ENCODE results near the gene DPRX. TPM values are rescaled to one million over a fixed set of nuclear protein-coding genes. Genes with fewer than 3 reads are reported as not detected.

The DPRX gene
- total RNA-seq (2021; ENCODE audit: unreplicated experiment) (not detected), Bru-seq, nascent RNA (not detected), BruChase-seq, experiment 1, labeled RNA remaining after a 2-hour chase (percentile 11 among the genes with signal in this experiment), BruChase-seq, experiment 2, labeled RNA remaining after a 6-hour chase (not detected)
- not detected for polyA plus RNA-seq (2012; ENCODE audit: insufficient read length)
- long read RNA-seq = 0 reads

GRCh38 chr19:53631949-53632407 is at the start of gene DPRX:
DPRX (plus strand) TSS chr19:53631999; CDS start chr19:53632107, 108 bp downstream.
- H3K9me3 ChIP-seq (ENCODE audit: control insufficient read depth, insufficient read depth, low read depth, low read length) = no peaks in the 10 kb centered on the region
- no peaks in the 10 kb centered on the region for H3K4me1 ChIP-seq (ENCODE audit: control insufficient read depth, insufficient read depth, low read length)
- ChIA-PET POLR2A (no interaction called here), CTCF (no interaction called here)
- DNase-seq (ENCODE audit: low read depth, low spot score) (no peak), ATAC-seq (no peak)
- no peak for TF ChIP-seq CTCF (IDR thresholded peaks at IDR 0.05)
- TF ChIP-seq POLR2AphosphoS5 (IDR thresholded peaks at IDR 0.05; ENCODE audit: low read depth, low read length) = no peak
- TF ChIP-seq SIN3A (IDR thresholded peaks at IDR 0.05; ENCODE audit: borderline replicate concordance, insufficient read depth, low read depth, low read length) = no peak
- TF ChIP-seq TCF7L2 (IDR thresholded peaks at IDR 0.05; ENCODE audit: low read depth, low read length) = no peak
- H3K4me3 ChIP-seq (ENCODE audit: low read depth in 2 of 2, low read length in 2 of 2) = no peak within 1 kb of the TSS
- no TSS peak for BruUV-seq (replicated peaks)
- no peaks in the 10 kb centered on the region for H3K27me3 ChIP-seq (ENCODE audit: control insufficient read depth, insufficient read depth, low read length)
- in situ Hi-C loops (cut with HindIII; ENCODE audit: low pct_unique_long_range_greater_than_20kb, low sequenced_read_pairs) (no loop called here), intact Hi-C loops (cut with micrococcal nuclease; ENCODE audit: unreplicated experiment) (no loop called here)
- no peak within 1 kb of the TSS for H3K27ac ChIP-seq (ENCODE audit: low read length)
- no peaks in the 10 kb centered on the region for H3K36me3 ChIP-seq (ENCODE audit: control insufficient read depth, insufficient read depth, low read length)

- no peak for ATAC-seq
- CTCF ChIA-PET = no interaction called here
- Histone ChIP-seq H3K27ac (ENCODE audit: low read length) (no peak overlapping the region), H3K4me3 (ENCODE audit: low read depth in 2 of 2, low read length in 2 of 2) (no peak overlapping the region), H3K9me3 (ENCODE audit: control insufficient read depth, insufficient read depth, low read depth, low read length) (peaks cover 4% of the 10 kb centered on the region; the same call in 1 of the 2 replicates), H3K36me3 (ENCODE audit: control insufficient read depth, insufficient read depth, low read length) (0 out of 2 replicates have a peak, but pooled peaks cover under 1% of the 10 kb centered on the region), H3K27me3 (ENCODE audit: control insufficient read depth, insufficient read depth, low read length) (no peaks in the 10 kb centered on the region), H3K4me1 (ENCODE audit: control insufficient read depth, insufficient read depth, low read length) (no peaks in the 10 kb centered on the region)
- intact Hi-C loops (cut with micrococcal nuclease; ENCODE audit: unreplicated experiment) = no loop called here
- in situ Hi-C loops (cut with HindIII; ENCODE audit: low pct_unique_long_range_greater_than_20kb, low sequenced_read_pairs) = no loop called here
- POLR2A ChIA-PET = interaction anchor here (0.6 kb wide), 1 partner anchor 78 kb away, joined by 4 read pairs; no protein-coding TSS in a partner anchor
- TF ChIP-seq CTCF (IDR thresholded peaks at IDR 0.05) (no peak), POLR2AphosphoS5 (IDR thresholded peaks at IDR 0.05; ENCODE audit: low read depth, low read length) (no peak), REST (IDR thresholded peaks at IDR 0.05; ENCODE audit: insufficient read depth in 1 of 2, low read depth in 2 of 2, low read length in 1 of 2) (no peak)
- no peak for DNase-seq (ENCODE audit: low read depth, low spot score)
- BruUV-seq (replicated peaks) = no TSS peak
Observed at GRCh38 chr19:53583181-53583580, 48.6 kb upstream of the DPRX start.

Measured in Panc1 (cell line).